Ectodermal cell (in vitro differentiated cells): ENCODE measurements around the gene LRRC8C.

Experiments
- H3K27ac ChIP-seq: 2 replicates; pipeline ENCODE4 v1.7.0; 2013; ENCODE audit warnings: mild to moderate bottlenecking, low read depth, low read length; ENCODE audit not compliant: insufficient read depth, poor library complexity, severe bottlenecking
- H3K27me3 ChIP-seq: 2 replicates; pipeline ENCODE4 v1.7.0; 2013; ENCODE audit warnings: mild to moderate bottlenecking, low read length; ENCODE audit not compliant: insufficient read depth, control insufficient read depth, poor library complexity, severe bottlenecking
- H3K36me3 ChIP-seq: one replicate; pipeline ENCODE4 v1.7.0; 2013; ENCODE audit warnings: low read length; ENCODE audit not compliant: control insufficient read depth, insufficient read depth
- H3K4me1 ChIP-seq: one replicate; pipeline ENCODE4 v1.7.0; 2013; ENCODE audit warnings: low read length; ENCODE audit not compliant: control insufficient read depth, insufficient read depth
- H3K4me3 ChIP-seq: 2 replicates; pipeline ENCODE4 v1.7.0; 2013; ENCODE audit warnings: low read depth, low read length, control low read depth; ENCODE audit not compliant: insufficient read depth
- H3K9me3 ChIP-seq: 2 replicates; pipeline ENCODE4 v1.7.0; 2013; ENCODE audit warnings: mild to moderate bottlenecking, low read length, moderate library complexity; ENCODE audit not compliant: control insufficient read depth
- WGBS, 2 experiments: methylation state at CpG; one replicate each; pipeline ENCODE4 v1.1.7; 2013; ENCODE audit warnings: missing lambda C conversion rate in 2 of 2; 5-methylcytosine and 5-hydroxymethylcytosine counted together

The LRRC8C gene

DNA sequence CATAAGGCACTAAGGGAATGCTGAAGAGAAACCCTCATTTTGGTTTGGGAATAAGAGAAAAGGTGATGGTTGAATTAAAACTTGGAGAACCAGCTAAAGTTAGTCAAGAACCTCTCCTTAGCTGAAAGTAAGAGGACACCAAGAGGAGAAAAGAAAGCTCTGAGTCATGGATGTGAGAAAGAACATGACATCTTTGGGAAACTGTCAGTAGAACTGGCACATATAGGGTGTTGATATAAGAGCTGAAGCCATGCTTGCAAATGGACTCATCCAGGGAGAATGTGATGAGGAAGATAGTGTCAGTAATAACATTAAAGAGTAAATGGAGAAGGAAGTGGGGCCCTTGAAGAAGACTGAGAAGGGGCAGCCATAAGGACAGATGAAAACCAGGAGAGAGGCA, 54.3 kb downstream of the LRRC8C start:
- no peaks in the 10 kb centered on the region for H3K36me3 ChIP-seq
- no peak overlapping the region for H3K4me3 ChIP-seq
- H3K27me3 ChIP-seq, result no peaks in the 10 kb centered on the region
- H3K9me3 ChIP-seq, result no peaks in the 10 kb centered on the region
- no peak overlapping the region for H3K27ac ChIP-seq
- H3K4me1 ChIP-seq, result no peaks in the 10 kb centered on the region

DNA sequence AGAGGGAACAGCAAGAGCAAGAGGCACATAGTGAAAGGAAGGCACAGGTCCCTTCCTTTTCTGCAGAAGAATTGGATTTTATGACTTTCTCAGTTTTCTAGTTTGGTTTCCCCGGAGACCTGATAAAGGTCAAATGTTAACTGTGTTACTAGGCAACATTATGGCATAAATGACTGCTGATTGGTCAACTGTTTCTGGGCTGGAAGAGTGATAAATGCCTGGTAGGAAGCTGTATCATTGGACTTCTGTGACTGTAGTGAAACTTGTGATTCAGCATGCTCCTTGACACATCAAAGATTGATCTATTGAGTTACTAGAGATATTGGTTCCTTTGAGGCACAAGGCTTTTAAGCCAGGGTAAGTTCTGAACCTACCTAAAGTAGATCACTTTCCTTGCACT, 55.7 kb downstream of the LRRC8C start:
- H3K27ac ChIP-seq, result no peak overlapping the region
- H3K4me1 ChIP-seq, result no peaks in the 10 kb centered on the region
- no peaks in the 10 kb centered on the region for H3K27me3 ChIP-seq
- H3K4me3 ChIP-seq, result no peak overlapping the region
- WGBS, 2 experiments, result 84 to 93% methylated on average over 1 of the region's 1 CpG
- no peaks in the 10 kb centered on the region for H3K9me3 ChIP-seq
- H3K36me3 ChIP-seq, result no peaks in the 10 kb centered on the region

DNA sequence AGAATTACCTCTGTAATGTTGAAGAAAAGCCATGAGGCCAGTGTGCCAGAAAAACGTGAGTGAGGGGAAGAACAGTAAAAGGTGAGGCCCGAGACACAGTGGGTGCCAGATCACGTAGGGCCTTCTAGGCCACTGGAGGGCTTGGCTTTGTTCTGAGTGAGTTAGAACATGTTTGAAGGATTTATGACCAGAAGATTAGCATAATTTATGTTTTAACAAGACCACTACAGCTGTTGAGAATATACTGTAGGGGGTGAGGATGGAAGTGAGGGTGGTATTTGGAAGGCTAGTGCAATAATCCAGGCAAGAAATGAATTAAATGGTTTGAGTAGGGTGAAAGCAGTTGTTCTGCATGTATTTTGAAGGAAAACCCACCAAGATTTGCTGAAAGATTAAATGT, 56.3 kb downstream of the LRRC8C start:
- Histone ChIP-seq H3K4me1 (no peaks in the 10 kb centered on the region), H3K9me3 (no peaks in the 10 kb centered on the region), H3K27ac (no peak overlapping the region), H3K36me3 (no peaks in the 10 kb centered on the region), H3K4me3 (no peak overlapping the region), H3K27me3 (no peaks in the 10 kb centered on the region)
- 91 to 92% methylated on average over 3 of the region's 3 CpGs for WGBS, 2 experiments

DNA sequence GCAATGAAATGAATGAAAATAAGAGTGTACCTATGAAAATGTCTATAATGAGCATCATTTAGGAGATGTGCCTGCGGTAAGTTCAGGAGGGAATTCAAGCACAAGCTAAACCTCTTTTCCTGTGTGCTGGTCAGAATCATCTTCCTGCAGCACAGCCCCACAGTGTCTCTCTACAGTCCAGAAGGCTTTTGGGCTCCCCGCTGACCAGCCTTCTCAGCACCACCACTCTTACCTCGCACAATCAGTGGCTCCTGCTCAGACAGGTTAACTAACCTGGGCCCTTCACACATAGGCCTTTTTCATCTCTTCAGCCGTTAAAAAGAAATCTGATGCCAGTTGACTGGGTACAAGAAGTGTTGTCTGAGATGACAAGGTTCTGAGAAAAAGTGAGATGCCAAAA, 57.7 kb downstream of the LRRC8C start:
- Histone ChIP-seq H3K27me3 (no peaks in the 10 kb centered on the region), H3K4me1 (no peaks in the 10 kb centered on the region), H3K36me3 (no peaks in the 10 kb centered on the region), H3K27ac (no peak overlapping the region), H3K4me3 (no peak overlapping the region), H3K9me3 (no peaks in the 10 kb centered on the region)
- 91 to 92% methylated on average over 4 of the region's 4 CpGs for WGBS, 2 experiments

DNA sequence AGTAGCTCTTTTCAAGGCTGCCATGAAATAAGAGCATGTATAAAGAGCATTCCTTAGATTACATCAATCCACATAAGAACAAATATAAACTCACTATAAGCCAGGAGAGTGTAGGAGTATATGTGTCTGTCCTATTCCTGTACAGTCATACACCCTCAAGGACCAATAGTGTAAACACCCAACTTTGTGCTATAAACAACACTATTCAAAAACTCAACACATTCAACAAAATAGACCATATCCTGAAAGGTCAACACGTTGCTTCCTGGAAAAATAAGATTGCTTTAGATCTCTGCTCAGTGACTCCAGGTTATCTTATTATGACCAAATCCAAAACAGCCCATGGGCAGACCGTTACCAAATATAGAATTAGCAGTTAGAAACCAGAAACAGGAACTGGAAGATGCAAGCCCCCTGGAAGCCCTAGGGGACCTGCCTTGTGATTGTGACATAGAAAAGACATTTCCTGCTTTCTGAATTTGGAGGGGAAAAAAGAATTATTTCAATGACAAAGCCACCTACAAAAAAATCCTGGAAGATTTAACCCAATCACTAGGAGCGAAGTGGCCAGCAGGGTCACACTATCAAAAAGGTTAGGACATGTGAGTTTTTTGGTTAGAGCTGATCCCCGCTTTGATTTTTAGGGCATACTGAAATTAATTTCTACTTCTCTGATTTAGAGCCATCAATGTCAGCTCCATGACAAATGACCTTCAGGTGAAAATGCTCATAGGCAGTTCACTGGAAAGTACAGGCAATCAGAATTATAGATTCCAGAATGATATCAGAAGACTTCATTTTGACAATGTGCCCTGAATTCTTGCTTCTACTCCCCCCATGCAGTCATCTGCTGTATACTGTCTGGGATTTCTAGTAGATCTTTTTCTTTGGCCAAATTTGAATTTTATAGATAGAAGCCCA, 59.9 kb downstream of the LRRC8C start:
- Histone ChIP-seq H3K27ac (no peak overlapping the region), H3K36me3 (no peaks in the 10 kb centered on the region), H3K4me3 (no peak overlapping the region), H3K27me3 (no peaks in the 10 kb centered on the region), H3K9me3 (no peaks in the 10 kb centered on the region), H3K4me1 (no peaks in the 10 kb centered on the region)
- WGBS, 2 experiments, result 72 to 77% methylated on average over 4 of the region's 4 CpGs

DNA sequence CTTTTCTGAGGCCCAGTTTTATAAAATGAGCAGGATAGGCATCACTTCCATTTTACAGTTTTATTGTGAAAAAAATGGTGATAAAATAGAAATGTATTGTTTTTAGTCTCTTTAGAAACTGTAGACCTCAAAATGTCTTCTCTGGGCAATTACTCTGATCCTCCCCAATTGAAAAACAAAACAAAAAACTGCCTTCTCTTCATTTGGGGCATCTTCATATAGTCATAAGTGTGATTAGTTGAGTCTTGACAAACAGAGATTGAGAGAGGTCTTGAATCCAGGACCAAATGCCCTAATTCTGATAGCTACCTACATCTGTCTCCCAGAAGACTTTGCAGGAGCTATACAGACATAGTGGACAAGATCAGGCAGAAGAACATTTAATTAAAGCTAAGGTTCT, 62.9 kb downstream of the LRRC8C start:
- Histone ChIP-seq H3K4me1 (no peaks in the 10 kb centered on the region), H3K27me3 (no peaks in the 10 kb centered on the region), H3K36me3 (no peaks in the 10 kb centered on the region), H3K4me3 (no peak overlapping the region), H3K27ac (no peak overlapping the region), H3K9me3 (no peaks in the 10 kb centered on the region)

DNA sequence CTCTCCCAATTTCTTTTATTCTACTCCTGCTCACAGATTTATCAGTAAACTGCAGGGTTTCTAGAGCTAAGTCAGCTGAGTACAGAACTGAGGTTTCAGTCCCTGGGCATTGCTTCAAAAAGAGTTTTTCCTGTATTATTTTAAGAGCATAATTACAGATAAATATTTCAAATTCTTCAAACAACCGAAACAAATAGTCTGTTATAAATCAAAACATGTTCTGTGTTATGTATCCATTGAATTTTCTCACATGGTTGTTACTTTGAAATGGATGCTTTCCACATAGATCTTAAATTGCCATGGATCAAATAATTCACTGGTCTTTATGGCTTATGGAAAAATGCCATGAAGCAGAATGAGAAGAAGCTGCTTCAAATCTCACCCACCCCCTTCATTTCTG, 64.5 kb downstream of the LRRC8C start:
- Histone ChIP-seq H3K9me3 (no peaks in the 10 kb centered on the region), H3K27me3 (no peaks in the 10 kb centered on the region), H3K36me3 (no peaks in the 10 kb centered on the region), H3K27ac (no peak overlapping the region), H3K4me3 (no peak overlapping the region), H3K4me1 (no peaks in the 10 kb centered on the region)
- whole genome bisulfite sequencing, 2 experiments, result 100% methylated on average over 1 of the region's 1 CpG; no CpG with 5 or more reads in 1 of the 2 experiments

DNA sequence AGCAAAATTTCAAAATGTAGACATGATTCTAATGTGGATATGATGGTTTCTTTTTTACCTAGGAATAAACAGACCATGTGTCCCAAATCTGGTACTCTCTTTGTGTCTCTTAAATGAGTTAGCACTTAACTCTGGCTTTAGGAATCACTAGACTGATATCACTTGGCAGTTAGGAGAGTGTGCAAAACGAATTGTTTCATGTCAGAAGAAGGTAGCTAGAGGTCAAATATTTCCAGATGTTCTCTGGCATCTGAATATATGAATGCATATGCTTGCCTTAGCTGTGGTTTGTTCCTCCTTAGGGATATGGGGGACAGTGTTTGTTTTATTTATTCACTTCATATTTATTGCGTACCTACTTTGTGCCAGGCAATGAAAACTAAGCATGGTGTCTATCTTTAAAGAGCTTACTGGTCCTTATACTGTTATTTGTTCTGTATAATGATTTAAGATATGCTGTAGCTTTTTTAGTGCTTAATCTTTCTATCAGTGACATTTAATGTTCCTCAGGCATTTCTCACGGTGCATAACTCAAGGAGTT, 65.2 kb downstream of the LRRC8C start:
- Histone ChIP-seq H3K27me3 (no peaks in the 10 kb centered on the region), H3K4me3 (no peak overlapping the region), H3K36me3 (no peaks in the 10 kb centered on the region), H3K4me1 (no peaks in the 10 kb centered on the region), H3K9me3 (no peaks in the 10 kb centered on the region), H3K27ac (no peak overlapping the region)
- 90% methylated on average over 2 of the region's 3 CpGs for WGBS, 2 experiments

DNA sequence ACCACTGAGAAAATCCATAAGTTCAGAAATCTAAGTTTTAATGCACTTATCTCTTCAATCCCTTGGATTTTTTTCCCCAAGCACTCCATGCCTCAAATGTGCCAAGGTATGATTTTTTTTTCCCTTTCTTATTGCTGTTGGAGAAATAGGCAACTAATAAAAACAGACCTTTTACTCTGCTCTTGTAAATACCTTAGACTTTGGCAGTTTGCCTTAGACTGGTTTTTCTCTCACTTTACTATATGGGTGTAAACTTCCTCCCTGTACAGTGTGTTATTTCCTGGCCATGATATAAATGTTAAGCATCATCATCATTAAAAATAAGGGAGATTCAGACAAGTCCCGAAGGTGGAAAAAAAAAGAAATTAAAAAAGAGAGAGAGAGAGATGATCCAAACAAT, 65.7 kb downstream of the LRRC8C start:
- H3K4me3 ChIP-seq, result no peak overlapping the region
- WGBS, 2 experiments, result 100% methylated on average over 1 of the region's 1 CpG; no CpG with 5 or more reads in 1 of the 2 experiments

DNA sequence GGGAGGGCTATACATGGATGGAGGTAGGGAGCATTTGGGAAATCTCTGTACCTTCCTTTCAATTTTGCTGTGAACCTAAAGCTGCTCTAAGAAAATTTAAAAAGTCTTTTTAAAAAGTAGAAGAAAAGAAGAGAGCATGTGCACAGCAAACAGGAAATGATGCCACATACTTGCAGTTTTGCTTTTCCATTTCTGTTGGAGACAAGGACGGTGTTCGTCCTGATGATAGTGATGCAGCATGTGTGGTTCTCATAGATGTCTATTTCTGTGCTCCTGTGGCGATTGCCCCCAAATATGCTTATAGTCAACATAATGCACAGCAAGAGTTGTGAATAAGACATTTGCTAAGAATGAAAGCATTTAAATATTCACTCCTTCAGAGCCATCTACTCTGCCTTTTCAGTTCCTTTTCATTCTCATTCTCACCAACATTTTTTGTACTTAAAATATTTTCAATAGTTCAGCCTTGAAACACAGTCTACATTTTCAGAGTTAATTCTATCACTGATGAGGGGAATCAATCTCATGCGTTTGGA, 66.6 kb downstream of the LRRC8C start:
- no peak overlapping the region for H3K27ac ChIP-seq
- no peaks in the 10 kb centered on the region for H3K4me1 ChIP-seq
- H3K9me3 ChIP-seq, result no peaks in the 10 kb centered on the region
- 97 to 98% methylated on average over 4 of the region's 4 CpGs for WGBS, 2 experiments
- H3K4me3 ChIP-seq, result no peak overlapping the region
- no peaks in the 10 kb centered on the region for H3K36me3 ChIP-seq
- H3K27me3 ChIP-seq, result no peaks in the 10 kb centered on the region

More for the DNA sequence above, 65.7 kb downstream of the LRRC8C start:
- Histone ChIP-seq H3K27me3 (no peaks in the 10 kb centered on the region), H3K36me3 (no peaks in the 10 kb centered on the region), H3K4me1 (no peaks in the 10 kb centered on the region), H3K27ac (no peak overlapping the region), H3K9me3 (no peaks in the 10 kb centered on the region)
